Endothelial cell of umbilical vein (primary cell): Measurements from ENCODE around the gene SLC4A2. TPM values are rescaled to one million over a fixed set of nuclear protein-coding genes. Genes with fewer than 3 reads are reported as not detected.

ENCODE experiments used
- BruUV-seq: library from RNA; stranded (reverse); fragments of 400-500 nt; replicated peaks from 2 replicates; lab custom pipeline; 2021; lab: Mats Ljungman, UMichigan
- CTCF ChIA-PET: fragments of 300-600, 350-600 bp; sonication (Branson Sonifier 250); formaldehyde crosslinking; loops from one replicate; lab custom pipeline; 2021; ENCODE audit warnings: antibody characterized with exemption, inconsistent platforms; lab: Charles Lee
- POLR2A ChIA-PET: fragments of 300-600, 350-600 bp; sonication (Branson Sonifier 250); formaldehyde crosslinking; loops from one replicate; lab custom pipeline; 2021; ENCODE audit warnings: antibody characterized with exemption, inconsistent platforms; lab: Charles Lee
- DNase-seq: peaks from one replicate; pipeline ENCODE4 v3.0.0-alpha.2; 2011; ENCODE audit warnings: low read depth, low spot score
- FAIRE-seq: peaks from 2 replicates; lab custom pipeline; 2011; peaks lifted over from hg19 to GRCh38; lab: Jason Lieb, UNC
- H2AFZ ChIP-seq: 2 replicates; pipeline ENCODE4 v1.6.0; 2012; ENCODE audit warnings: low read depth, low read length, control low read depth, inconsistent platforms
- H3K27ac ChIP-seq: 2 replicates; pipeline ENCODE4 v1.5.1; 2011; ENCODE audit warnings: low read depth, mild to moderate bottlenecking, control low read depth, low read length, moderate library complexity; ENCODE audit not compliant: insufficient read depth
- H3K27me3 ChIP-seq, 2 experiments: 2 replicates each; pipeline versions ENCODE4 v1.6.0 to v1.6.1; 2011; ENCODE audit warnings: low read length in 2 of 2, mixed read lengths in 1 of 2; ENCODE audit not compliant: control insufficient read depth in 2 of 2, insufficient read depth in 2 of 2
- H3K36me3 ChIP-seq, 2 experiments: 2 replicates in 1 of 2; 3 replicates in 1 of 2; pipeline ENCODE4 v1.5.1; 2011; ENCODE audit warnings: low read length in 2 of 2, mild to moderate bottlenecking in 1 of 2, moderate library complexity in 1 of 2; ENCODE audit not compliant: control insufficient read depth in 2 of 2, insufficient read depth in 2 of 2; ENCODE audit errors: extremely low read depth in 1 of 2
- H3K4me1 ChIP-seq: 3 replicates; pipeline ENCODE4 v1.5.1; 2011; ENCODE audit warnings: mild to moderate bottlenecking, low read length; ENCODE audit not compliant: control insufficient read depth, insufficient read depth; ENCODE audit errors: extremely low read depth
- H3K4me2 ChIP-seq: 2 replicates; pipeline ENCODE4 v1.6.1; 2011; ENCODE audit warnings: low read length, control low read depth, mixed read lengths; ENCODE audit not compliant: insufficient read depth
- H3K4me3 ChIP-seq, 3 experiments: fragments of 200-600 bp in 1 of 3; sonication (generic), shearing (Covaris generic) in 1 of 3; replicated peaks in 1 of 3; 2 replicates each; pipeline ENCODE4 v1.5.1; 2011 to 2016; ENCODE audit warnings: control low read depth in 3 of 3, low read length in 3 of 3, mild to moderate bottlenecking in 2 of 3, inconsistent platforms in 1 of 3, low read depth in 1 of 3, moderate library complexity in 1 of 3; ENCODE audit not compliant: insufficient read depth in 1 of 3
- H3K79me2 ChIP-seq: 2 replicates; pipeline ENCODE4 v1.6.0; 2012; ENCODE audit warnings: low read length, inconsistent platforms; ENCODE audit not compliant: control insufficient read depth, insufficient read depth
- H3K9ac ChIP-seq: replicated peaks from 2 replicates; pipeline ENCODE3; 2011; ENCODE audit warnings: low read length, control low read depth; ENCODE audit not compliant: insufficient read depth; ENCODE audit errors: extremely low read depth
- H3K9me1 ChIP-seq: replicated peaks from 3 replicates; pipeline ENCODE4 v1.6.0; 2011; ENCODE audit warnings: mild to moderate bottlenecking, low read length; ENCODE audit not compliant: control insufficient read depth, insufficient read depth; ENCODE audit errors: extremely low read depth
- H3K9me3 ChIP-seq: replicated peaks from 2 replicates; pipeline ENCODE4 v1.5.1; 2012; ENCODE audit warnings: low read length, inconsistent platforms; ENCODE audit not compliant: control insufficient read depth, insufficient read depth
- H4K20me1 ChIP-seq: replicated peaks from 2 replicates; pipeline ENCODE3; 2011; ENCODE audit warnings: mild to moderate bottlenecking, low read length; ENCODE audit not compliant: control insufficient read depth, insufficient read depth; ENCODE audit errors: extremely low read depth
- CTCF ChIP-seq, 2 donors: IDR thresholded peaks; 1 replicate in 1 of 2; 2 replicates in 1 of 2; pipeline ENCODE4 v1.5.1; 2011; ENCODE audit warnings: low read length in 2 of 2, mild to moderate bottlenecking in 2 of 2, moderate library complexity in 2 of 2, control low read depth in 1 of 2, inconsistent platforms in 1 of 2, low read depth in 1 of 2; ENCODE audit not compliant: insufficient read depth in 1 of 2; ENCODE audit errors: extremely low read depth in 1 of 2
- EZH2 ChIP-seq: IDR thresholded peaks from 2 replicates; pipeline ENCODE4 v1.6.1; 2012; ENCODE audit warnings: borderline replicate concordance, low read depth, mild to moderate bottlenecking, moderate library complexity, low read length, inconsistent platforms; ENCODE audit not compliant: severe bottlenecking
- FOS ChIP-seq: IDR thresholded peaks from 2 replicates; pipeline ENCODE4 v1.6.1; 2011; ENCODE audit warnings: mild to moderate bottlenecking, low read length, moderate library complexity, borderline replicate concordance; ENCODE audit not compliant: insufficient read depth
- GATA2 ChIP-seq: IDR thresholded peaks from 2 replicates; pipeline ENCODE4 v1.7.0; 2011; ENCODE audit warnings: low read depth, mild to moderate bottlenecking, moderate library complexity, mixed read lengths, low read length; ENCODE audit not compliant: insufficient read length, insufficient read depth
- JUN ChIP-seq: IDR thresholded peaks from 2 replicates; pipeline ENCODE4 v1.6.1; 2011; ENCODE audit warnings: borderline replicate concordance, low read depth; ENCODE audit not compliant: insufficient read length, insufficient read depth
- MAX ChIP-seq: IDR thresholded peaks from 2 replicates; pipeline ENCODE4 v1.6.1; 2011; ENCODE audit not compliant: insufficient read depth, insufficient read length
- MYC ChIP-seq: IDR thresholded peaks from one replicate; pipeline ENCODE4 v1.6.1; 2011; ENCODE audit warnings: mild to moderate bottlenecking, low read depth, low read length
- POLR2A ChIP-seq: IDR thresholded peaks from 2 replicates; pipeline ENCODE4 v1.6.1; 2012; ENCODE audit warnings: low read depth, mild to moderate bottlenecking, control low read depth, low read length
- POLR2AphosphoS5 ChIP-seq: IDR thresholded peaks from 2 replicates; pipeline ENCODE4 v1.6.1; 2012; ENCODE audit warnings: low read depth, mild to moderate bottlenecking, control low read depth, low read length, moderate library complexity; ENCODE audit not compliant: insufficient read depth
- dilution Hi-C: fragments of 300-500 bp; cut with MboI; formaldehyde crosslinking; loops from one replicate; pipeline ENCODE4 v1.15.0; 2019; ENCODE audit warnings: low sequenced_read_pairs; ENCODE audit not compliant: extremely low pct_ligation_motif_present
- intact Hi-C: fragments of 100-400 bp; cut with micrococcal nuclease; formaldehyde crosslinking; loops from one replicate; pipeline ENCODE4 v1.10.0; 2022
- polyA plus RNA-seq, 4 experiments: library from polyadenylated mRNA; depleted of rRNA in 3 of 4; stranded (reverse) in 3 of 4; unstranded in 1 of 4; fragments of >200 nt; gene quantifications; 2 replicates each; pipeline versions ENCODE4 v1.2.1 to v1.2.3, GENCODE V29; 2011 to 2012; ENCODE audit warnings: missing spikeins in 1 of 4
- total RNA-seq: library from RNA; stranded (reverse); gene quantifications from 2 replicates; pipeline ENCODE4 v1.2.3, GENCODE V29; 2021

SLC4A2 gene
- total and polyA plus RNA-seq, 2 donors (not counting 3 experiments of a cell fraction or from before 2014, with no cell fraction given): 108 to 172 TPM

- TF ChIP-seq MAX (no peak), GATA2 (no peak)
- Histone ChIP-seq H3K4me3 (no peak overlapping the region), H3K9me1 (no peaks in the 10 kb centered on the region), H3K27me3 (no peaks in the 10 kb centered on the region), H2AFZ (no peak overlapping the region), H3K4me2 (no peak overlapping the region), H3K36me3 (peaks cover 0 to 2% of the 10 kb centered on the region in 2 experiments), H3K9me3 (no peaks in the 10 kb centered on the region), H3K79me2 (peaks cover 85% of the 10 kb centered on the region), H3K4me1 (peaks cover 17% of the 10 kb centered on the region), H4K20me1 (no peaks in the 10 kb centered on the region), H3K27ac (no peak overlapping the region), H3K9ac (no peak overlapping the region)
- DNase-seq (no peak), FAIRE-seq (no peak)
- CTCF ChIA-PET: interaction anchor here (1.4 kb wide), 1 partner anchor 10 kb away, joined by 3 read pairs; no protein-coding TSS in a partner anchor
- POLR2A ChIA-PET: no interaction called here
- dilution Hi-C loops (no loop called here), intact Hi-C loops (no loop called here)
- BruUV-seq: no TSS peak
These were observed 41.5 kb downstream of the SLC4A2 start for GRCh38 chr7:151100921-151101320.

GRCh38 chr7:151101621-151102396 lies 42.4 kb downstream of the SLC4A2 start:
- Histone ChIP-seq H3K27me3 (no peaks in the 10 kb centered on the region), H3K36me3 (no peaks in the 10 kb centered on the region), H3K9ac (no peak overlapping the region), H3K9me1 (no peaks in the 10 kb centered on the region), H3K4me1 (peaks cover 17% of the 10 kb centered on the region), H3K4me2 (no peak overlapping the region), H3K27ac (no peak overlapping the region), H2AFZ (no peak overlapping the region), H3K9me3 (no peaks in the 10 kb centered on the region), H3K4me3 (no peak overlapping the region), H3K79me2 (peaks cover 87% of the 10 kb centered on the region), H4K20me1 (no peaks in the 10 kb centered on the region)
- DNase-seq (no peak), FAIRE-seq (no peak)
- dilution Hi-C loops (no loop called here), intact Hi-C loops (no loop called here)
- ChIA-PET POLR2A (no interaction called here), CTCF (interaction anchor here (1.1 kb wide), 1 partner anchor 9 kb away, joined by 3 read pairs; no protein-coding TSS in a partner anchor)
- BruUV-seq: no TSS peak
- no peak for TF ChIP-seq POLR2AphosphoS5
- no peak for TF ChIP-seq EZH2
- TF ChIP-seq CTCF (IDR thresholded peaks at IDR 0.05; ENCODE audit: extremely low read depth in 1 of 2, insufficient read depth in 1 of 2, low read depth in 1 of 2, low read length in 2 of 2): no peak
- no peak for TF ChIP-seq MAX
- TF ChIP-seq POLR2A: no peak
- no peak for TF ChIP-seq GATA2
- TF ChIP-seq MYC: no peak
- no peak for TF ChIP-seq FOS
- TF ChIP-seq JUN: no peak
